Hepatocyte (in vitro differentiated cells): ENCODE measurements around the gene BRI3. TPM values are rescaled to one million over a fixed set of nuclear protein-coding genes. Genes with fewer than 3 reads are reported as not detected.

Experiments used
- DNase-seq: peaks from one replicate; pipeline ENCODE4 v3.0.0-alpha.2; 2016; ENCODE audit warnings: low spot score
- H2AFZ ChIP-seq: fragments of 200-600 bp; sonication (generic); 2 replicates; pipeline ENCODE4 v1.6.0; 2016; ENCODE audit warnings: antibody characterized with exemption, mild to moderate bottlenecking
- H3K27ac ChIP-seq: fragments of 200-600 bp; sonication (generic); 2 replicates; pipeline ENCODE4 v1.5.1; 2016; ENCODE audit warnings: mild to moderate bottlenecking
- H3K27me3 ChIP-seq: fragments of 200-600 bp; sonication (generic); 2 replicates; pipeline ENCODE4 v1.6.1; 2016
- H3K36me3 ChIP-seq: fragments of 200-600 bp; sonication (generic); replicated peaks from 2 replicates; pipeline ENCODE4 v1.5.1; 2016; ENCODE audit warnings: low read depth; ENCODE audit not compliant: insufficient read depth
- H3K4me1 ChIP-seq: fragments of 200-600 bp; sonication (generic); 2 replicates; pipeline ENCODE4 v1.5.1; 2016; ENCODE audit warnings: mild to moderate bottlenecking, moderate library complexity; ENCODE audit not compliant: insufficient read depth
- H3K4me2 ChIP-seq: fragments of 200-600 bp; sonication (generic); 2 replicates; pipeline ENCODE4 v1.6.0; 2016
- H3K4me3 ChIP-seq: fragments of 200-600 bp; sonication (generic); 2 replicates; pipeline ENCODE4 v1.5.1; 2016; ENCODE audit warnings: mild to moderate bottlenecking
- H3K79me2 ChIP-seq: fragments of 200-600 bp; sonication (generic); 2 replicates; pipeline ENCODE4 v1.6.0; 2017; ENCODE audit warnings: mild to moderate bottlenecking
- H3K9me2 ChIP-seq: fragments of 200-600 bp; sonication (generic); replicated peaks from 2 replicates; pipeline ENCODE4 v1.6.0; 2017; ENCODE audit warnings: mild to moderate bottlenecking; ENCODE audit not compliant: insufficient read depth
- H3K9me3 ChIP-seq: fragments of 200-600 bp; sonication (generic); 2 replicates; pipeline ENCODE4 v1.5.1; 2016; ENCODE audit warnings: low read depth, mild to moderate bottlenecking
- H4K20me1 ChIP-seq: fragments of 200-600 bp; sonication (generic); 2 replicates; pipeline ENCODE4 v1.6.0; 2016; ENCODE audit warnings: mild to moderate bottlenecking; ENCODE audit not compliant: insufficient read depth, poor library complexity, severe bottlenecking
- EZH2 ChIP-seq: fragments of 200-600 bp; sonication (generic); IDR thresholded peaks from 2 replicates; pipeline ENCODE4 v1.6.1; 2016; ENCODE audit warnings: antibody characterized with exemption, mild to moderate bottlenecking, borderline replicate concordance
- EZH2phosphoT487 ChIP-seq: fragments of 200-600 bp; sonication (generic); IDR thresholded peaks from one replicate; pipeline ENCODE4 v1.6.1; 2018; ENCODE audit warnings: antibody characterized with exemption, mild to moderate bottlenecking, low read depth, moderate library complexity; ENCODE audit not compliant: unreplicated experiment, severe bottlenecking
- WGBS: methylation state at CpG from one replicate; pipeline ENCODE4 v1.1.6; 2016; ENCODE audit warnings: low lambda C conversion rate; ENCODE audit errors: missing lambda C conversion rate; 5-methylcytosine and 5-hydroxymethylcytosine counted together
- polyA plus RNA-seq: library from polyadenylated mRNA; unstranded; fragments of >200 nt; fragmentation: Nextera tagmentation; extraction: Ambion mirVana; gene quantifications from 2 replicates; pipeline ENCODE4 v1.2.1, GENCODE V29; 2016
- total RNA-seq: library from RNA; depleted of rRNA; stranded (reverse); fragments of >200 nt; gene quantifications from 2 replicates; pipeline ENCODE4 v1.2.3, GENCODE V29; 2014
- TF ChIP-seq, protein P1 (sequence below): fragments of 200-600 bp; sonication (generic); IDR thresholded peaks from 2 replicates; pipeline ENCODE4 v1.5.1; 2016; ENCODE audit warnings: antibody characterized with exemption, mild to moderate bottlenecking; ENCODE audit not compliant: poor library complexity

Gene BRI3
- total and polyA plus RNA-seq, 2 experiments from 2014 or later: 71.5 to 101 TPM

DNA sequence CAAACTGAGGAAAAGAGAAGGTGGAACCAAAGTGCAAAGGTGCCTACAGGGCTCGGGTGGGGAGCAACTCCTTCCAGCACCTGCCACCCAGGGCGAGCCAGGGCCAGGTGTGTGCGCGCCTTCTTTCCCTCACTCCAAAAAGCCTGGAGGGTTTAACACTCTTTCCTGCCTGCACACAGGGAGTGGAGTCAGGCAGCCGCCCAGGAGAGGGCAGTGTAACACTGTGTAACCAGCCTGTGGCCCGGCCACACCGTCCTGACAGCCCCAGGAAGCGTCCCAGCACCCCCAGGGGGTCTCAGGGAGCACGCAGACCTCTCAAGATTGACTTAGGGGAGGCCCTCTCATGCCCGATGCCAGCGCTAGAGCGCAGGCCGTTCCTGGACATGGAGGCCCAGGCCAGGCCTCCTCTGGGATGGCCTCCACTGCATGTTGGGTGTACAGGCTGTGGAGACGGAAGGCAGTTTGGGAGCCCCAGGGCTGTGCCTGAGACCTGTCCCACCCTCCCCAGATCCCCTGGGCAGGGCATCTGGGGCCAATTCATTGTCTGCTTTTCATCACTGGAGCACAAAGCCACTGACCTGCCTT, 13.4 kb downstream of the BRI3 start:
- Histone ChIP-seq H4K20me1 (peaks cover 37% of the 10 kb centered on the region), H3K4me3 (no peak overlapping the region), H3K4me2 (no peak overlapping the region), H3K27ac (no peak overlapping the region), H3K4me1 (peaks cover 3% of the 10 kb centered on the region), H2AFZ (no peak overlapping the region), H3K27me3 (no peaks in the 10 kb centered on the region), H3K9me2 (no peaks in the 10 kb centered on the region), H3K9me3 (no peaks in the 10 kb centered on the region), H3K79me2 (peaks cover 6% of the 10 kb centered on the region), H3K36me3 (no peaks in the 10 kb centered on the region)
- TF ChIP-seq, protein P1, sequence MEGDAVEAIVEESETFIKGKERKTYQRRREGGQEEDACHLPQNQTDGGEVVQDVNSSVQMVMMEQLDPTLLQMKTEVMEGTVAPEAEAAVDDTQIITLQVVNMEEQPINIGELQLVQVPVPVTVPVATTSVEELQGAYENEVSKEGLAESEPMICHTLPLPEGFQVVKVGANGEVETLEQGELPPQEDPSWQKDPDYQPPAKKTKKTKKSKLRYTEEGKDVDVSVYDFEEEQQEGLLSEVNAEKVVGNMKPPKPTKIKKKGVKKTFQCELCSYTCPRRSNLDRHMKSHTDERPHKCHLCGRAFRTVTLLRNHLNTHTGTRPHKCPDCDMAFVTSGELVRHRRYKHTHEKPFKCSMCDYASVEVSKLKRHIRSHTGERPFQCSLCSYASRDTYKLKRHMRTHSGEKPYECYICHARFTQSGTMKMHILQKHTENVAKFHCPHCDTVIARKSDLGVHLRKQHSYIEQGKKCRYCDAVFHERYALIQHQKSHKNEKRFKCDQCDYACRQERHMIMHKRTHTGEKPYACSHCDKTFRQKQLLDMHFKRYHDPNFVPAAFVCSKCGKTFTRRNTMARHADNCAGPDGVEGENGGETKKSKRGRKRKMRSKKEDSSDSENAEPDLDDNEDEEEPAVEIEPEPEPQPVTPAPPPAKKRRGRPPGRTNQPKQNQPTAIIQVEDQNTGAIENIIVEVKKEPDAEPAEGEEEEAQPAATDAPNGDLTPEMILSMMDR: peak; percentile 79
- TF ChIP-seq EZH2phosphoT487: no peak
- 27% methylated on average over 12 of the region's 14 CpGs for WGBS
- peak; percentile 84 for DNase-seq

DNA sequence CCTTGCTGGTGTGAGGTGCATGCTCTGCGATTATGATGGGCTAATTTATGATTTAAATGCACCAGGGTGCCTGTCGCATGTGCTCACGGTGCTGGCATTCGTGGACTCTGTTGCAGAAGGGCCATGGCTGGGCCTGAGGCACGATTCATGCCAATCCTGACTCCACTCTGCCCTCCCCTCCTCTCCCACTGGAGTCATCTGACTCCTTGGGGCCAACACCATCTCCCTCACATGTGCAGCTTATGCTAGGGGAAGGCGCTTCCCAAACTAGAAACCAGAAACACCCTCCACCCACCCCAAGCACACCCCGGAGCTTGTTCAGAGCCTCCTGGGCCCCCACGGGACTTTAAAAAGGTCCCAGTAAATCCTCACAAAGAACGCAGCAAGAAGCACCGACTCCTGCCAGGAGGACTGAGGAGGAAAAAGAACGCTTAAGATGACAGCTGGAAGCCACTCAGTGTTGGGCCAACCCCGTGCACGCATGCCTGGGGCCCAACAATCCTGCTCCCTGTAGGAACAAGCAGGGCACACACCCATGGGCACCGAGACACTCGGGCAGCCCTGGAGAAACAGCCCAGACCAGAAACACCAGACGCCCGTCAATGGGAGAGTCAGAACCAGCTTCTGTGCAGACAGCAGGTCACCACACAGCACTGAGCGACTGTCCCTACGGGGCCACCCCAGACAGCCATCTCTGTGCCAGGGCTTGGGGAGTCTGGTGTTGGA, 14.1 kb downstream of the BRI3 start:
- peaks cover 32% of the 10 kb centered on the region for H4K20me1 ChIP-seq
- no peaks in the 10 kb centered on the region for H3K27me3 ChIP-seq
- DNase-seq: no peak
- H3K9me3 ChIP-seq: no peaks in the 10 kb centered on the region
- TF ChIP-seq, protein P1: no peak
- no peak for TF ChIP-seq EZH2phosphoT487
- no peak for TF ChIP-seq EZH2
- no peak overlapping the region for H3K4me3 ChIP-seq
- 87% methylated on average over 19 of the region's 19 CpGs for WGBS
- H3K4me2 ChIP-seq: no peak overlapping the region
- peaks cover 3% of the 10 kb centered on the region for H3K79me2 ChIP-seq
- H3K36me3 ChIP-seq: no peaks in the 10 kb centered on the region
- H3K9me2 ChIP-seq: no peaks in the 10 kb centered on the region
- no peak overlapping the region for H2AFZ ChIP-seq
- no peak overlapping the region for H3K27ac ChIP-seq
- H3K4me1 ChIP-seq: peaks cover 3% of the 10 kb centered on the region

- H2AFZ ChIP-seq: no peak overlapping the region
- H3K36me3 ChIP-seq: no peaks in the 10 kb centered on the region
- H3K4me1 ChIP-seq: peaks cover 3% of the 10 kb centered on the region
- no peaks in the 10 kb centered on the region for H3K9me3 ChIP-seq
- TF ChIP-seq, protein P1: no peak
- TF ChIP-seq EZH2phosphoT487 (no peak), EZH2 (no peak)
- peaks cover 3% of the 10 kb centered on the region for H3K79me2 ChIP-seq
- no peak overlapping the region for H3K4me3 ChIP-seq
- 79% methylated on average over 12 of the region's 12 CpGs for WGBS
- no peaks in the 10 kb centered on the region for H3K9me2 ChIP-seq
- no peak overlapping the region for H3K4me2 ChIP-seq
- H3K27ac ChIP-seq: no peak overlapping the region
- peaks cover 23% of the 10 kb centered on the region for H4K20me1 ChIP-seq
- DNase-seq: no peak
- no peaks in the 10 kb centered on the region for H3K27me3 ChIP-seq
Observed at GRCh38 chr7:98296833-98297232, 15.3 kb downstream of the BRI3 start.
